ENCODE measurements around the gene PDZRN4.
A peak's percentile ranks its signal among the peaks of the same experiment; 100 is the strongest.
"Not testable (repeated sequence)": the region's sequence is repeated elsewhere in the genome, so short reads cannot be mapped to it uniquely, and the experiment has no call there.

Gene PDZRN4

DNA sequence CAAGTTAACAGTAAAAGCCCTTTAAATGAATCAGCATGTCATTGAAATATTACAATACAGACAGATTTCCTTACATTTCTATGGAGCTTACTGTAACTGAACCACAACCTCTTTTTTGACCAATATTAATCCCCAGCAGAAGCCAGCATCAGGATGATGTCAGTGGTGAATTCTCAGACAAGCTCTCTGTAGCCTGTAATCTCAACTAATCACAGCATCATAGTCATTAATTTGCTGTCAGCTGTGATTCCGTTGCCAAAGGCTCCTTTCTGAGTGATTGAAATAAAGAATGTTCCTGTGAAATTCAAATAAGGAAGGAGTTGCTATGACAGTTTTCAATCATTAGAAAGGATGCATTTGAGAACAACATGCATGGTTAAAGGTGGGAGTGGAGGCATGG, 323.1 kb downstream of the PDZRN4 start:
- no peak for DNase-seq (ENCODE audit: low spot score)

DNA sequence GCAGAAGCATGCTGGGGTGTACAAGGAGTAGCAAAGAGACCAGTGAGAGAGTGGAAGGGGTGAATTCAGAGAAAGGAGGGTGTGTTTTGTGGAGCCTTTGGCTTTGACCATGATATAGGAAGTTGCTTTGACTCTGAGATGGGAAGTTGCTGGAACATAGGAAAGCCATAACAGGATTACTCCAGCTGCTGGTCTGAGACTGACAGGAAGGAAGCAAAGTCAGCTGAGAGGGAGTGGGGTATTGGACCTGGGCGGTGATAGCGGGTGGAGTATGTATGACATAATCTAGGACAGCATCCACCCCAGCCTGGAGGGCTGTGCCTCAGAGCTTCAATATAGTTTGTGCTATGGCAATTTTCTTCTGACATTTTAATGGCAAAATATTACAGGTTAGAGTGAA, 324.4 kb downstream of the PDZRN4 start:
- no peak for DNase-seq (ENCODE audit: low spot score)

DNA sequence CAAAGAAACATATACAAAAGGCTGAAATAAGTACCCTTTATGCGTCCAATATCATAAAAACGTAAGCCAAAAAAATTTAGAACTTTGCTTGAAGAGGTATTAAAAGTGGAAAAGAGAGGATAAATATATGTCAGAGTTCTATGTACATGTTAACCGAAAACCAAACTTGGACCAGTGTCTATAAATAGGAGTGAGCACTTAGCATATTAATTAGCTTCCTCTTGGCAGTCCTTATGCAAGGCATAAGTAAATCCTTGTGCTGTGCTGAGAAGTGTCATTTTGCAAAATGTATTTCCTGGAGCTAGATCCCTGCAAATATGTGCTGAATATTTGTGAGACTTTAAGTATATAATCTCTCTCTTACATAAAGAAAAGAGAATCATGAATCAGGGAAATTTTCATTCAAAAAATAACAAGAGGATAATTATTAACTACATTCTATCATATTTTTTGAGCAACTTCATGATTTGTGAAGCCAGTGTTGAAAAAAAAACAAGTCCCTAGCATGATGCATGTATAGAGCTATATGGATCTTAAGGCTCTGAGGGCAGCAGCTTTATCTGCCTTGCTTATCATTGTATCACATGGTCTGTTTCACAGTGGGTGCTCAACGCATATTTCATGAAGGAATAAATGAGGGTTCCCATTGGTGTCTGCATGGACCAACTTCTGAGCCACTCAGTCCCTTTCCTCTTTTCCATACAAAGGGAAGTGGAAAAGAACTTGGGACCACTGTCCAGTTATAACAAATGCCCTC, 326.1 kb downstream of the PDZRN4 start:
- no peak for DNase-seq (ENCODE audit: low spot score)

DNA sequence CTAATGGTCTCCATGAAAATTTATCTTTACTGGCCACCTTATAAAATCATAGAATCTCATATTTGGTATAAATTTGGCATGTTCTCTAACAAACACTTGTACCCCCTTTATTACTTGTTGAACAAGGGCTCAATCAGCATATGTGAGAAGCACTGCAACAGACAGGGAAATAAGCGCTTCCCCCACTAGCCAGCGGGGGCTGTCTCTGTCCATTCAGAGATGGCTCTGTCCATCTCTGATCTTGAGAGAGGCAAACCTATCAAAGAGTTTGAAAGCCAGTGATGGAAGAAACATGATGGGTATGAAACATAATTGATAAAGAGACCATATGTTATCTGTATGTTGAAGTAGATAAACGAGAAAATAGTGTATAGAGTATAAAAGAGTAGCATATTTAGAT, 326.8 kb downstream of the PDZRN4 start:
- peak; percentile 15 for DNase-seq (ENCODE audit: low spot score)

DNA sequence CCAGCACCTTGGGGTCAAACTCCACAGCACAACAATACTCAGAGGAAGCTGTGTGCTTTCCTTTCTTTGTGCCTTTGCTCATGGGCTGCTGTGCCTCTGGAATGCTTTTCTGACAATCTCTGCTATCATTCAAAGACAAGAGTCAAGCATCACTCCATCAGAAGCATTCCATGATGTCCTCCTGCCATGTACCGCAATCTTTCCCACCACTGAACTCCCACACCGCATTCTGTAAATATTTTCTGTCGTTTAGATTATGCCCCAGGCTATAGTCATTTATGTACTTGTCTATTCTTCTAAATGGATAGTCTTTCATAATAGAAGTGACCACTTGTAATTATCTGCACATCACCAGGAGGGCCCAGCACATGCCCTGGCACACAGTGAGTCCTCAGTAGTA, 327.8 kb downstream of the PDZRN4 start:
- DNase-seq (ENCODE audit: low spot score): no peak

DNA sequence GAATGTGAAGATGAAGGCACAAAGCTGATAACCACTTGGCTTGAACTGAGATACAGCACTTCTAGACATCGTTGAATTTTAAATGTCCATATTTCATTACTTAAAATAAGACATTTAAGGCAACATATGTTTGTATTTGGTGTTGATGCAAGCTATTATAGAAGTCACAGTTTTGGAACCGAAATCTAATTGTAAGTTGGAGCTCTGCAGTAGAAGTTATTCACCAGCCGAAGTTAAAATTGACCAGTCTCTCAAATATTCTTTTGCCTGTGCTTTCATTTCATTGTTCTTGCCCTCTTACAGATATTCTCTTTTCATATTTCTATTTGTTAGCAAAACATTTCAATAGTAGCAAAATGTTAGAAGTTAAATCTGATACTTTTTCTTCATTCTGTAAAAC, 332.7 kb downstream of the PDZRN4 start:
- no peak for DNase-seq (ENCODE audit: low spot score)

DNA sequence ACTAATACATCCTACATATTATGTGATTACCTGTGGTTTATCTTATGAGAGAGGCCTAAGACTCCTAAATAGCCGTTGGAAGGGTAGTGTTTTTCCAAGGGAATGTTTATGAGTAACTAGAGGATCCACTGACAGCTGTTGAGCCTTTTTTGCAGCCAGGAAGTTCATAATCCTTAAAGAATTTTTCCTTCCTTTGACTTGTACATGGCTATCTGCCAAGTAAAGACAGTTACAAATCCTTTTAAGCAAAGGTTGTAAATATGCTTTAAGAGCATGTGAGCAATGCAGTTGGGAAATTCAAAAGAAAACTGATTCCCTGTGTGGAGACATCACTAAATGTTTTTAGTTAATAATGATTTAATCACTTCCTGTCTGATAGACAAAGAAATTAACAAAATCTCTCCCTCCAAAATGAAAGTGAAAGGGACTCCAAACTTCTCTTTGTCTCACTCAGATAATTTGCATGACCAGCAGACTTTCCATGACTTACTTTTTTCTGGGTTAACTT, 333.8 kb downstream of the PDZRN4 start:
- DNase-seq (ENCODE audit: low spot score): no peak

DNA sequence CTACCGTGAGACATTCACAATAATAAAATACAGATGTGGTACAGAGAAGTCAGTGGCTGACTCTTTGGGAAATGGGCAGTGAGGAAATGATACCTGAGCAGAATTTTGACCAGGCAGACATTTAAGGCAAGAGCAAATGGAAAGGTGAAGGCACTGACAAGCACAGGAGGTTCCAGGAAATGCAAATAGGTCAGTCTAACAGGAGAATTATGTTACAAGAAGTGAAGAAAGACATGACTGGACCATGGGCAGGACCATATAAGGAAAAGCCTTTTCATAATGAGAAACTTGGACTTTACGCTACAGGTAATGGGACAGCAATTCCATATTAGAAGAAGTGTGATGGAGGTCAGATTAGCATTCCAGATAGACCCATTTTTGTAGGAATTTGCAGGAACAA, 338.9 kb downstream of the PDZRN4 start:
- no peak for DNase-seq (ENCODE audit: low spot score)

DNA sequence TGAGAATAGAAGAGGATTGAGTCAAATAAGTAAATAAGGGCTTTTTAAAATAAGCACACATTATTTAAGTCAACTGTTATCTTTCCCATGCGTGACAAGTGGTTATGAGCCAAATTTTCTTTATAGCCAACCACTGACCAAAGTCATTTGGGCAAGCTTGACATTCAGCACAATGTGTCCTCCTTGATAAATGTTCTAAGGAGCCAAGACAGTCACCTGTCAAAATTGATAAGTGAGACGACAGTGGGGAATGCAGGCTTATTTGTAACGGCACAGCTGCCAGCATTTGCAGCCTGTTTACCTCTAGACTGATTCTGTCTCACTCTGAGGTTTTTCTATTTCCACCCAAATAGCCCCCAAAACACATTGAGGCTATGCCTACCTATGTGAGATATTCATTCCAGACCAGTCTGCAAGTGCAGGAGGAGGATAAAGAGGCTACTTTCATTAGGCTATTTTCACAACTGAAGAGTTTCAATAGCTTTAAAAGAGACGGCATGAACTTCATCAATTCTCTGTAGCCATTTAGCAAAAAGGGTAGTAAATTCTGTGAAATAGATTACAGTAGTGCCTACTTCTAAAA, 339.5 kb downstream of the PDZRN4 start:
- no peak for DNase-seq (ENCODE audit: low spot score)

DNA sequence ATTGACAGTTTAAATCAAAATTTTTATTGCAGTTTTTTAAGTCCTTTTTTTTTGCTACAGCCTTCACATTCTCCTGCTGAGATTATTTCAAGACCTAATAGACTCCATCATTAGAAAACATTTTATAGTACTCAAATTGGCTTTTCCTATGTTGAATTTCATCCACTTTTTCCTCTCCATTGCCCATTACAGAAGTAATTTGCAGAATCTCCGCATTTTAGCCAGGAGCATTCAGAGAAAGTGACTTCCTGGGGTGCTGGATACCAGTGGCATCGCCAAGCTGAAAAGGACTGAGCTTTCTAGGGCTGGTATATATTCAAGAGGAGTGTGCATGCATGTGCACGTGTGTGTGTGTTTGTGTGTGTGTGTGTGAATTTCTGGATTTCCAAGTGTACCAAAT, 340.8 kb downstream of the PDZRN4 start:
- DNase-seq (ENCODE audit: low spot score): no peak

DNA sequence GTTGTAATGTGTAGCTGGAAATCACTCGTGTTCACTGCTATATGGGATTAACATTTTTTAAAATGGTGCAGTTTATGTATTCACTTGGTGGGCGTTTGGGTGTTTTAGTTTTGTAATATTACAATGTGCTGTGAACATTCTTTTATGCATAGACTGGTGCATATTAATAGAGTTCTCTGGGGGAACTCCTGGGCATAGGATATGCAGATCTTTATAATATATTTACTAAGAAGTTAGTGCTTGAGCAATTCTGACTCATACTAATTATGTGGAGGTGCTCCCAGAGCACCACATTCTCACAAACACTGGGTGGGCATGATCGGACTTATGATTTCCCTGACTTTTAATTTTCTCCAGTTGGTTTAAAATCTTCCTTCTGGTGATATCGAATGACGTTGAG, 342.3 kb downstream of the PDZRN4 start:
- no peak for DNase-seq (ENCODE audit: low spot score)

DNA sequence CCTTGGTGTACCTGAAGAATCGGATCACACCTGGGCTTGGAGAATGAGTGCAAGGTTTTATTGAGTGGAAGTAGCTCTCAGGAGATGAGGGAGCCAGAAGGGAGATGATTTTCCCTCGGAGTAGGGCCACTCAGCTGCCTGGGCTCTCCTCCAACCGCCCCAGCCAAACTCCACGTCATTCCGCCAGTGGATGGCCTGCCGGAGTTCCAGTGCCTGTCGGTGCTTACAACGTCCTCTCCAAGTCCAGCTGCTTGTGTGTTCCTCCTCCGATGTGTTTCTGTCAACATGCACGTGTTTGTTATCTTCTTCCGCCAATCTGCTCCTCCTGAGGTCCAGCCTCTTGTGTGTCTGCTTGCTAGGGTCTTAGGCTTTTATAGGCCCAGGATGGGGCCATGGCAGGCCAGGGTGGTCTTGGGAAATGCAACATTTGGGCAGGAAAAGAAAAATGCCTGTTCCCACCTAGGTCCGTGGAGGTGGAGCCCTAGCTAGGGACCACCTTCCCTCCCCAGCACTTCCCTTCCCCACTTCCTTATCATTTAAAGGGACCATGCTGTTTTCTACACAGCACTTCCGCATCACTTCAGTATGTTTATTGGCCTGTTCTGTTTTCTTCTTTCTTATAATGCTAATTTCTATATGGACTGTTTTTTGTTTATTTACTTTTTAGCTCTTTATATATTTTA, 343.2 kb downstream of the PDZRN4 start:
- DNase-seq (ENCODE audit: low spot score): no peak

DNA sequence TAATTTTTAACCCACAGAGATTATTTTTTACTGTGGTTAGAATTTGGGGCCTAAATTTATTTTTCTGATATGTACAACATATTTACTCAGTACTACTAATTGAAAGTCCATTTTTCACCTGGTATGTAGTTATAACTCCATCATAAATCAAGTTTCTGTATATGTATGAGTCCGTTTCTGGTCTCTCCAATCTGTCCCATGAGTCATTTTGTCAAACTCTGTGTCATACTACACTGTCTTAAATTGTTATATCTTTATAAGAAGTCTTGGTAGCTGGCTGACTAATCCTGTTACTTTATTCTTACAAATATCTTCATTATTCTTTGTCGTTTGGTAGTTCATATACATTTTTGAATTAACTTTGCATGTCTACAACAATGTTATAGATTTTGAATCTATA, 344.0 kb downstream of the PDZRN4 start:
- no peak for DNase-seq (ENCODE audit: low spot score)

DNA sequence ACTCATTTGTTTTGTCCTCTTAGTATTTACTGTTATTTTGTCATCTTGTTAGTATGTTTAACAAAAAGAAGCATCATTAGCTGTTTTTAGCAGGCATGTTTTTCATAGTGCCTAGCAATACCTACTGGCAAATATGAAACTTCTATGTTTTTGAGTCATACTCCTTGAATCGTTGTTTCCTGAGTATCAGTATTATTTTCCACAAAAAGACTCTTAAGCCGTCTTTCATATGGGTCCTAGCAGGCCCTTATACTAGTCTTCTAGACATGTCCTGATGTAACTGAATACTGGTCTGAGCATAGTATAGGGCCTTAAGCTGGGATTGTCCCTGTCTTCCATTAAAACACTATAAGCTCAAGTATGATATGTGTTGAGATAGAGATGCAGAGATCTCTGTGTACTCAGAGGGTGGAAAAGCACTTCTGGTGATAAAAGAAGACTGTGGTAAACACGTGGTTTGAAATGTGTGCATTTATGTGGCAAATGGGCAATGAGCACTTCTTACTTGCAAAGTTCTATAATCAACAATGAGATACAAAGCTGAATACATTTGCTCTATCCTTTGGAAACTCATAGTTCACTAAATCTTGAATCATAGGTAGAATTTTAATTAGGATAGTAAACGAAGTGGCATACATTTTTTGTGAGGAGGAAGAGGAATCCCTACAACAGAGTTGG, 348.8 kb downstream of the PDZRN4 start:
- DNase-seq (ENCODE audit: low spot score): no peak

DNA sequence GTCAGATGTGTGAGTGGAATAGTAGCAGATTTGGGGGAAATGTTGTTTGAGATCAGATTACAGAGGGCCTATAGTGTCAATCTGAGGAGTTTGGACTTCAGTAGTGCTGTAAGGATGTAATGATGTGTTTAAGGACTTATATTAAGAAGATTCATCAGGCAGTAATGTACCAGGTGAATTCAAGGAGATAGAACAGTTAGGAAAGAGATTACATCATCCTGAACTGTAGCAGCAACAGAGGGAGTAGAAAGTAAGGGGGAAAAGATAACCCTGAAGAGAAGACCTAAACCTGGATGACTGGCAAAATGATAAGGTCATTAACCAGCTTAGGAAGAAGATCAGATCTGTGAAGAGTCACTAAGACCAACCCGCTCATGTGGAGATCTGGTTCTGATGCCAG, 349.4 kb downstream of the PDZRN4 start:
- DNase-seq (ENCODE audit: low spot score): no peak

DNA sequence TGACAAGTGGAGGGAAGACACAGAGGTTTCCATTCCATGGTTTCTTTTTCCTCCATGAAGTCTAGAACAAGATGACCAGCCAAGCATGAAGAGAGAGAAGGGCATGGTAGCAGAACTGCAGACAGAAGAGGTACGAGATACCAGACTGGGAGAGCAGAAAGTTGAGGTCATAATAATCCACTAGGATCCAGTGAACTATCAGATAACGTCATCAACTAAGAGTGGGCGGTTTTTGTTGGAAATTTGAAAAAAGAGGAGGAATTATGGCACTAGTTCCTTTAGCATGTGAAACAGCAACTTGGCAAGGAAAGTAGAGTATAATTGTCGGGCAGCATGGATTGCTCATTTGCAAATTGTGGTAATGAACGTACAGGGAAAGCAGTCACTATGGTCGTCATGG, 357.6 kb downstream of the PDZRN4 start:
- DNase-seq (ENCODE audit: low spot score): no peak

DNA sequence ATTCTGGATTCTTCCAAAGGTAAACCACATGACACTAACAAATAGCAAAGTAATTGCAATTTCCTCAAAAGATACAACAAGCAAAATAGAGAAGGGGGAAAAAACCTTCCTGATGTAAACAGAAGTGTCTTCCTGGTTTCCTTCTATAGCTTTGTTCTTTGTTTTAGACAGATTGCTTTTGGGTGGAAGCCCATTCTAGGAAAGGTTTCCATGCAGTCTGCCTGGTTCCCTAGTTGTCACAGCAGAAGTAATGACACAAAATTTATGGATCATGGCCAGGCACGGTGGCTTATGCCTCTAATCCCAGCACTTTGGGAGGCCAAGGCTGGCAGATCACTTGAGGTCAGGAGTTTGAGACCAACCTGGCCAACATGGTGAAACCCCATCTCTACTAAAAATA, 359.0 kb downstream of the PDZRN4 start:
- DNase-seq (ENCODE audit: low spot score): not testable (repeated sequence)

DNA sequence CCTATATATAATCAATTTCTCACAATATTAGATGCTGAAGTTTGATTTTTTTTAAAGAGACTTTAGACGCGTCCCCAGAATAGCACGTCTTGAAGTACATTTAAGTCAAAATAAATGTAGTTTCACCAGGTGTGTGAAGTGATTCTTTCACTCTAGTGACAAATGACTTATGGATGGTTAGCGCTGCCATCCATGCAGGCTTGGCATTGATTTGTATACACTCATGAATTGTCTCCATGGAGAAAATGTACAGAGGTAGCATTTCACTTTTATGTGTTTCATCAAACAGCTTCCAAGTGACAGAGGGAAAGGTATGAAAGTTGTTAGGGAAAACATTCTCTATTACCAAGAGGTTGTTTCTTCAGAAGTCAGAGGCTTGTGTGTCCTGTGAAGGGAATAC, 360.8 kb downstream of the PDZRN4 start:
- DNase-seq (ENCODE audit: low spot score): no peak

DNA sequence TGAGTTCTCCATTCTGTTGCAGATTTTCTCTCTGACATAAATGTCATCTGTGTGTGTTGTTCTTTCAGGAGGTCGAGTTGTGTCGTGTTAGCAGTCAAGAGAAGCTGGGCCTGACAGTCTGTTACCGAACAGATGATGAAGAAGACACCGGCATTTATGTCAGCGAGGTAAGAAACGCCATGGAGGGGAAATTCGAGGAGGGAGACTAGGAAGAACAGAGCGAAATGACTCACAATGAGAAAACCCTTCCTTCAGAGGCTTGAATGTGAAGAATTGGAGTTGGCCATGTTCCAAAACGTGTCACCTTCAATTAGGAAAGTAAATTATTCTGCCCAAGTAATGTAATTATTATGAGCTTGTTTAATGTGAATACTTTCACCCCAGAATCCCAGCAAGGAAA, 364.5 kb downstream of the PDZRN4 start:
- no peak for DNase-seq (ENCODE audit: low spot score)

DNA sequence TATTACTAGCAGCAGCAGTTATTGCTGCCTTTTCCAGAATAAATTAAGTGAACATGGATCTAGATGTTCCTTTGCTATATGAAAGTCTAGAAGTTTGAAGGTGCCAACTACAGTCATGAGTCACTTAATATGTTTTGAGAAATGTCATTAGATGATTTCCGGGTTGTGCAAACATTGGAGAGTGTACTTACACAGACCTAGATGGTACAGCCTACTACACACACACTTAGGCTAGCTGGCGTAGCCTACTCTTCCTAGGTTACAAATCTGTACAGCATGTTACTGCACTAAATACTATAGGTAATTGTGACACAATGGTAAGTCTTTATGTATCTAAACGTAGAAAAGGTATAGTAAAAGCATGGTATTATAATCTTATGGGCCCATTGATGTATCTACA, 368.1 kb downstream of the PDZRN4 start:
- no peak for DNase-seq (ENCODE audit: low spot score)

DNA sequence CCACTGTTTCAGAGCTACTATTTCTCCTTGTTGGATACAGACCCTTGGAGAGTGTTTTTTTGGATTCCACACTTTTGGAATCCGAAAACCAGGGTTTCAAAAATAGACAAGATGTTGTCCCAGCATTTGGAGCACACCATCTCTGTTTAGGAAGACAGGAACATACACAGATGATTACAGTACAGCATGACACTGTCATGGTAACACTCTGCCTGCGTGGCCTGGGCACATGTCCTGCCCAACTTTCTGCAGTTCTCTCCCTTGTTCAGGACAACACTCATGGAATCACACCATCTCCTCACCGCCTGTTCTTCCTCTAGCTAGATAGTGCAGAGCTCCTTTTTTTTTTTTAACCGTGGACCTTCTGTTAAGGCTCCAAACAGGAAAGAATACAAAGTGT, 369.2 kb downstream of the PDZRN4 start:
- DNase-seq (ENCODE audit: low spot score): no peak

DNA sequence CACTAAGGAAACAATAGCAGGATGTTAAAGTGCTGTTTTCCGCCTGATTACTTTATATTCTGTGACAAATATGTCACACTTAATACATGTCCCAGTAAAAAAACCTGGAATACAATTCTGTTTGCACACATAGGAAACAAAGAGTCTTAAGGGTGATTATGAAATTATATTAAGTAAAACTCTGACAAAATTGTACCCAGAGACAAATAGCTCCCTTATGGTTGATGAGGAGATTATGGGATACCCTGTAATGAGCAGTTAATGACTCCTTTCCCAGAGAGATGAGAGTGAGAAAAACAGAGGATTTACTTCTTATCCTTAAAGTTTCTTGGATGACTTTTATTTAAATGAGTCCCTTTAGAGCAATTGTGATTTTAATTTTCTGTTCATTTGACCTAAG, 370.6 kb downstream of the PDZRN4 start:
- no peak for DNase-seq (ENCODE audit: low spot score)

DNA sequence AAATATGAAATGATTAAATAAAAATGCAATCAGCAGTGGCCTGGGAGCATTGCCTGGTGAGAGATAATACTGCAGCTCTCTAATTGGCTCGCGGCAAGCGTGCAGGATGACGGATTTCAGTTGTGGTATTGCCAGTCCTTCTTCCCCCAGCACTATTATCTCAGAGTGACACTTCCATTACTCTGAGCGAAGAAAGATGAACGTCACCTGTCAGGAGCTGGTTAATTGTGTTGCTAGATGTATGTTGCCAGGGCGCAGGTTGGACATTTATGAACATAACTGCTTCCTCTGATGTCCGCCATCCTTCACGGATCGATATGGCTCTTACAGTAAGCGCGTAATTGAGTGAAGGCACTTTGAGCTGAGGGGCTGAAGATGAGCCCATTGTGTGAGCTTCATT, 374.9 kb downstream of the PDZRN4 start:
- no peak for DNase-seq (ENCODE audit: low spot score)

Data from HuH-7 (cell line).